Panc1 (cell line): ENCODE measurements around the gene MRM1. TPM values are rescaled to one million over a fixed set of nuclear protein-coding genes. Genes with fewer than 3 reads are reported as not detected.

ENCODE experiments used
- ATAC-seq: fragments of 200-7000 bp; cut with Tn5 transposase; 2 replicates; pipeline ENCODE4 v1.9.1; 2020; ENCODE audit warnings: mild to moderate bottlenecking, moderate library complexity
- BruUV-seq: library from RNA; stranded (reverse); fragments of 400-500 nt; replicated peaks from 2 replicates; lab custom pipeline; 2021; lab: Mats Ljungman, UMichigan
- CTCF ChIA-PET: fragments of 300-600 bp; sonication (Branson Sonifier 250); formaldehyde crosslinking; loops from one replicate; lab custom pipeline; 2022; ENCODE audit warnings: antibody characterized with exemption; lab: Charles Lee
- POLR2A ChIA-PET: fragments of 300-600 bp; sonication (Branson Sonifier 250); formaldehyde crosslinking; loops from one replicate; lab custom pipeline; 2022; ENCODE audit warnings: antibody characterized with exemption; lab: Charles Lee
- DNase-seq: peaks from one replicate; pipeline ENCODE4 v3.0.0-alpha.2; 2010; ENCODE audit warnings: low read depth, low spot score
- H3K27ac ChIP-seq: 2 replicates; pipeline ENCODE4 v1.5.1; 2011; ENCODE audit warnings: mild to moderate bottlenecking, low read length, inconsistent platforms
- H3K27me3 ChIP-seq: fragments of 200-500 bp; sonication (Bioruptor generic); 2 replicates; pipeline ENCODE4 v1.6.0; 2014; ENCODE audit warnings: low read length, inconsistent platforms; ENCODE audit not compliant: control insufficient read depth, insufficient read depth
- H3K36me3 ChIP-seq: fragments of 200-500 bp; sonication (Bioruptor generic); 2 replicates; pipeline ENCODE4 v1.5.1; 2014; ENCODE audit warnings: inconsistent platforms, mild to moderate bottlenecking, low read length, moderate library complexity; ENCODE audit not compliant: control insufficient read depth, insufficient read depth
- H3K4me1 ChIP-seq: 2 replicates; pipeline ENCODE4 v1.5.1; 2011; ENCODE audit warnings: inconsistent platforms, mild to moderate bottlenecking, low read length, moderate library complexity; ENCODE audit not compliant: control insufficient read depth, insufficient read depth
- H3K4me3 ChIP-seq, 2 experiments: 2 replicates each; pipeline ENCODE4 v1.5.1; 2011 to 2012; ENCODE audit warnings: low read depth in 2 of 2, low read length in 2 of 2, mild to moderate bottlenecking in 2 of 2, inconsistent platforms in 1 of 2, moderate library complexity in 1 of 2
- H3K9me3 ChIP-seq: fragments of 200-500 bp; sonication (Bioruptor generic); 2 replicates; pipeline ENCODE4 v1.5.1; 2014; ENCODE audit warnings: low read depth, mild to moderate bottlenecking, inconsistent platforms, low read length, moderate library complexity; ENCODE audit not compliant: control insufficient read depth, insufficient read depth
- POLR2AphosphoS5 ChIP-seq: IDR thresholded peaks from 2 replicates; pipeline ENCODE4 v1.6.1; 2012; ENCODE audit warnings: mild to moderate bottlenecking, low read depth, low read length, moderate library complexity
- SIN3A ChIP-seq: IDR thresholded peaks from 2 replicates; pipeline ENCODE4 v1.6.1; 2012; ENCODE audit warnings: low read depth, mild to moderate bottlenecking, low read length, moderate library complexity, borderline replicate concordance; ENCODE audit not compliant: insufficient read depth
- TCF7L2 ChIP-seq: IDR thresholded peaks from 2 replicates; pipeline ENCODE4 v1.6.1; 2011; ENCODE audit warnings: mild to moderate bottlenecking, low read depth, low read length, inconsistent platforms
- in situ Hi-C: cut with HindIII; loops from 2 replicates; pipeline ENCODE4 v1.10.0; 2016; ENCODE audit warnings: low sequenced_read_pairs, low pct_unique_long_range_greater_than_20kb
- intact Hi-C: fragments of 100-400 bp; cut with micrococcal nuclease; formaldehyde crosslinking; loops from one replicate; pipeline ENCODE4 v1.10.0; 2022; ENCODE audit not compliant: unreplicated experiment
- total RNA-seq: library from RNA; stranded (reverse); gene quantifications from one replicate; pipeline ENCODE4 v1.2.1, GENCODE V29; 2021; ENCODE audit not compliant: unreplicated experiment
- TF ChIP-seq, protein P1 (sequence below), 2 experiments: IDR thresholded peaks; 2 replicates each; pipeline ENCODE4 v1.6.1; 2011 to 2012; ENCODE audit warnings: low read depth in 2 of 2, control low read depth in 1 of 2, low read length in 1 of 2, mild to moderate bottlenecking in 1 of 2, moderate library complexity in 1 of 2; ENCODE audit not compliant: insufficient read depth in 1 of 2
- TF ChIP-seq, protein P2 (sequence below): fragments of 450-650 bp; IDR thresholded peaks from 2 replicates; pipeline ENCODE4 v1.5.1; 2017; ENCODE audit warnings: mild to moderate bottlenecking

MRM1 gene
- total RNA-seq, 1 experiment from 2014 or later, result 7.8 TPM

DNA sequence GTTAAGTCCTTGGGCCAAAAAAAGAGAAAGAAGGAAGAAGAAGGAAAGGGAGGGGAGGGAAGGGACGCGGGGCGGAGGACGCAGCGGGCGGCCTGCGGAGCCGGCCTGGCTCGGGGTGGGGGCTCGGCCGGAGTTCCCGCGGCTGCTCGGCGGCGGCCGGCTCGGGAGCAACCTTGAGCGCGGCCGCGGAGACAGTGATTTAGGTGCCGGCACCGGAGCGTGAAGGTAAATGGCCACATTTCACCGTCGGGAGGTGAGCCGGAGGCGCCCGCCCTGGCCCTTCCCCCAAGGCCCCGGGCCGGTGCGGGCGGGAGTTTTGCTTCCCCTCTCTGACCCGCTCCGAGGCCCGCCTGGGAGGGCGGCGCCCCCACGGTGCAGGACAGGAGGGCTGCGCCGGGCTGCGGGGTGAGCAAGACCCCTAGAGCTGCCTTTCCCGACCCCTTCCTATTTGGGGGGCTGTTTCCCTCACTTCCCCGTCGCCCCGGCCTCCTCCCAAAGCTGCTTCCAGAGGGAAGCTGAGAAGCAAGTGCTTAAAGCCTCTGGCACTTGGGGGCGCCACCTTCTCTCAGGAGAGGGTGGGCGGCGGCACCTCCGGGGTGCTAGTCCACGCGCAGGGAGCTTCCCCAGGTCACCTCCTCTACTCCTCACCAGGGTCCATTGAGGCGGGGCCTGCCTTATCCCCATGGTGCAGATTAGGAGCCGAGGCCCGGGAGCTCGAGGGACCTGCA, 56.5 kb downstream of the MRM1 start:
- DNase-seq, result no peak
- Histone ChIP-seq H3K27ac (no peak overlapping the region), H3K4me3 (peak overlapping the region; percentile 8 to 27; a peak in 2 of 4 replicates), H3K9me3 (no peaks in the 10 kb centered on the region), H3K36me3 (no peaks in the 10 kb centered on the region), H3K4me1 (no peaks in the 10 kb centered on the region), H3K27me3 (no peaks in the 10 kb centered on the region)
- BruUV-seq, result no TSS peak
- POLR2A ChIA-PET, result no interaction called here
- peak; percentile 53; the same call in 1 of the 2 replicates for ATAC-seq
- in situ Hi-C loops (no loop called here), intact Hi-C loops (no loop called here)
- CTCF ChIA-PET, result no interaction called here
- TF ChIP-seq, protein P1, sequence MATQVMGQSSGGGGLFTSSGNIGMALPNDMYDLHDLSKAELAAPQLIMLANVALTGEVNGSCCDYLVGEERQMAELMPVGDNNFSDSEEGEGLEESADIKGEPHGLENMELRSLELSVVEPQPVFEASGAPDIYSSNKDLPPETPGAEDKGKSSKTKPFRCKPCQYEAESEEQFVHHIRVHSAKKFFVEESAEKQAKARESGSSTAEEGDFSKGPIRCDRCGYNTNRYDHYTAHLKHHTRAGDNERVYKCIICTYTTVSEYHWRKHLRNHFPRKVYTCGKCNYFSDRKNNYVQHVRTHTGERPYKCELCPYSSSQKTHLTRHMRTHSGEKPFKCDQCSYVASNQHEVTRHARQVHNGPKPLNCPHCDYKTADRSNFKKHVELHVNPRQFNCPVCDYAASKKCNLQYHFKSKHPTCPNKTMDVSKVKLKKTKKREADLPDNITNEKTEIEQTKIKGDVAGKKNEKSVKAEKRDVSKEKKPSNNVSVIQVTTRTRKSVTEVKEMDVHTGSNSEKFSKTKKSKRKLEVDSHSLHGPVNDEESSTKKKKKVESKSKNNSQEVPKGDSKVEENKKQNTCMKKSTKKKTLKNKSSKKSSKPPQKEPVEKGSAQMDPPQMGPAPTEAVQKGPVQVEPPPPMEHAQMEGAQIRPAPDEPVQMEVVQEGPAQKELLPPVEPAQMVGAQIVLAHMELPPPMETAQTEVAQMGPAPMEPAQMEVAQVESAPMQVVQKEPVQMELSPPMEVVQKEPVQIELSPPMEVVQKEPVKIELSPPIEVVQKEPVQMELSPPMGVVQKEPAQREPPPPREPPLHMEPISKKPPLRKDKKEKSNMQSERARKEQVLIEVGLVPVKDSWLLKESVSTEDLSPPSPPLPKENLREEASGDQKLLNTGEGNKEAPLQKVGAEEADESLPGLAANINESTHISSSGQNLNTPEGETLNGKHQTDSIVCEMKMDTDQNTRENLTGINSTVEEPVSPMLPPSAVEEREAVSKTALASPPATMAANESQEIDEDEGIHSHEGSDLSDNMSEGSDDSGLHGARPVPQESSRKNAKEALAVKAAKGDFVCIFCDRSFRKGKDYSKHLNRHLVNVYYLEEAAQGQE (IDR thresholded peaks at IDR 0.05; ENCODE audit: insufficient read depth in 1 of 2, low read depth in 2 of 2, low read length in 1 of 2), result no peak
- TF ChIP-seq POLR2AphosphoS5 (no peak), TCF7L2 (no peak), SIN3A (no peak)
- TF ChIP-seq, protein P2, sequence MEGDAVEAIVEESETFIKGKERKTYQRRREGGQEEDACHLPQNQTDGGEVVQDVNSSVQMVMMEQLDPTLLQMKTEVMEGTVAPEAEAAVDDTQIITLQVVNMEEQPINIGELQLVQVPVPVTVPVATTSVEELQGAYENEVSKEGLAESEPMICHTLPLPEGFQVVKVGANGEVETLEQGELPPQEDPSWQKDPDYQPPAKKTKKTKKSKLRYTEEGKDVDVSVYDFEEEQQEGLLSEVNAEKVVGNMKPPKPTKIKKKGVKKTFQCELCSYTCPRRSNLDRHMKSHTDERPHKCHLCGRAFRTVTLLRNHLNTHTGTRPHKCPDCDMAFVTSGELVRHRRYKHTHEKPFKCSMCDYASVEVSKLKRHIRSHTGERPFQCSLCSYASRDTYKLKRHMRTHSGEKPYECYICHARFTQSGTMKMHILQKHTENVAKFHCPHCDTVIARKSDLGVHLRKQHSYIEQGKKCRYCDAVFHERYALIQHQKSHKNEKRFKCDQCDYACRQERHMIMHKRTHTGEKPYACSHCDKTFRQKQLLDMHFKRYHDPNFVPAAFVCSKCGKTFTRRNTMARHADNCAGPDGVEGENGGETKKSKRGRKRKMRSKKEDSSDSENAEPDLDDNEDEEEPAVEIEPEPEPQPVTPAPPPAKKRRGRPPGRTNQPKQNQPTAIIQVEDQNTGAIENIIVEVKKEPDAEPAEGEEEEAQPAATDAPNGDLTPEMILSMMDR, result no peak; the same call in 1 of the 2 replicates

Other genes with a start within 250 kb of the MRM1 start
- gene TBC1D3H, start 213.1 kb upstream of the MRM1 start, total RNA-seq, result not detected
- gene ZNHIT3, start 114.9 kb upstream of the MRM1 start, total RNA-seq, result 16.8 TPM
- 88.0 TPM for gene MYO19, start 66.7 kb upstream of the MRM1 start, total RNA-seq
- gene PIGW, start 66.6 kb upstream of the MRM1 start, total RNA-seq, result 16.2 TPM
- gene GGNBP2, start 56.7 kb upstream of the MRM1 start, total RNA-seq, result 57.2 TPM
- gene DHRS11, start 9.7 kb upstream of the MRM1 start, total RNA-seq, result 11.8 TPM